Sigmoid colon (tissue), 4 donors: ENCODE measurements around the gene HIF3A.

Experiments used
- CTCF ChIP-seq, 4 experiments: fragments of 450-650 bp in 3 of 4; fragments of 200-600 bp in 1 of 4; IDR thresholded peaks; one replicate each; pipeline ENCODE4 v1.5.1; 2016 to 2019; ENCODE audit warnings: antibody characterized with exemption in 4 of 4, mild to moderate bottlenecking in 3 of 4, moderate library complexity in 2 of 4
- EP300 ChIP-seq, 4 donors: sonication (generic); formaldehyde crosslinking; IDR thresholded peaks; one replicate each; pipeline ENCODE4 v1.6.1; 2017; ENCODE audit warnings: antibody characterized with exemption in 4 of 4
- POLR2A ChIP-seq, 2 donors: fragments of 450-650 bp; IDR thresholded peaks; one replicate each; pipeline ENCODE4 v1.6.1; 2016; ENCODE audit warnings: antibody characterized with exemption in 2 of 2, mild to moderate bottlenecking in 2 of 2, moderate library complexity in 2 of 2

DNA sequence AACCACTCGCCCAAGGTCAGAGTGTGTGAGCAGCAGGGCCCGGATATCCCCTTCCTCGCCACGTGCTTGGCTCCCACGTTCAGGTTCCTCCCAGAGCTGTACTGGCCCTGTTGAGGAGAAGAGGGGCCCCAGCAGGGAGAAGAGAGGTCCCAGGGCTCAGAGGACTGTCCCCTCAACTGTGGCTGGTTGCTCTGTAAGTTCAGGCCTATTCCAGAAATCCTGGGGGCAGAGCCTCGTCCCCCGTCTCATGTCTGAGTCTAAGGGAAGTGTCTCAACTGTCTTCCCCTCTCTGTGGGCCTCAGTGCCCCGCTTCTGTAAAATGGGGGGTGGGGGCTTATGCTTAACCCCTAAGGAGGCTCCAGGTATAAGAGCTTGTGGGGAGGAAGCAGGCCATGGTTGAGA, 53.9 kb downstream of the HIF3A start:
- TF ChIP-seq CTCF (IDR thresholded peaks at IDR 0.05) (no peak), EP300 (IDR thresholded peaks at IDR 0.05) (no peak), POLR2A (IDR thresholded peaks at IDR 0.05) (no peak)
